GM21390 (cell line): Measurements from ENCODE around the gene ANKRD22.
A peak's percentile ranks its signal among the peaks of the same experiment; 100 is the strongest.

Experiments
- ATAC-seq: cut with Tn5 transposase; IDR thresholded peaks from one replicate; pipeline ENCODE4 v1.9.1; 2021; ENCODE audit not compliant: unreplicated experiment

ANKRD22 gene

DNA sequence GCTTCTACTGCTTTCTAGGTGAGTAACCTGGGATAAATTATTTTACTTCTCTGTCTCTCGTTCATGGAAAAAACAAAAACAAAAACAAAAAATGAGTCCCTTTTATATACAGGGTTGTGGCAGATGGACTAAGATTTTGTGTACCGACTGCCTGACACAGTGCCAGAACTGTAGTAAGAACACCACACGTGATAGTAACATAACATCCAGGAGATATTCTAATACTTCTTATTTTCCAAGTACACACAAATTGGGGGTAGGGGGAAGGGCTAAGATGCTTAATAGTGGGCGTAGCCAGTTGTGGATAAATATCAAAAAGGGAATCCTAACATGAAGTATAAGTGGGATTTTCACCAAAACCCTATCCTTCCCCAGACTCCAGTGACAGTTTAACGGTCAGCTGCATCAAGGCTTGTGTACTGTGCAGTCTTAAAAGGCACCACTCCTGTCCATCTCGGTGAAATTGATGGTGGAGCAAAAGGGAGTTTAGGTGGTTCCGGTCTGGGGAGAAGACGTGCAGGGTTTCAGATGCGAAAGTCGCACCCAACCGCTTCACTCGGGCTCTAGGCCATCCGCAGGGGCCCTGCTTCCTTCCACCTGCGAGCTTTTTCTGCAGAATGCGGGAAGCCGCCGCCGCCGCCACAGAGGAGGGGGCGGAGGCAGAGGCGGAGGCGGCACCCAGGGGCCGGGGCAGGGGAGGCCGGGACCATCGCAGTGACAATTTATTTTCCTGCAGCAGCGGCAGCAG lies 28.1 kb upstream of the ANKRD22 start, which contains the start of gene STAMBPL1:
TSS of gene STAMBPL1 (plus strand) at position 712 of the 748 bp plus-strand sequence. CDS start 21,464 bp downstream, outside the sequence.
- peak; percentile 59 for ATAC-seq

GRCh38 chr10:88877298-88877697 lies 25.7 kb upstream of the ANKRD22 start:
- ATAC-seq: no peak

DNA sequence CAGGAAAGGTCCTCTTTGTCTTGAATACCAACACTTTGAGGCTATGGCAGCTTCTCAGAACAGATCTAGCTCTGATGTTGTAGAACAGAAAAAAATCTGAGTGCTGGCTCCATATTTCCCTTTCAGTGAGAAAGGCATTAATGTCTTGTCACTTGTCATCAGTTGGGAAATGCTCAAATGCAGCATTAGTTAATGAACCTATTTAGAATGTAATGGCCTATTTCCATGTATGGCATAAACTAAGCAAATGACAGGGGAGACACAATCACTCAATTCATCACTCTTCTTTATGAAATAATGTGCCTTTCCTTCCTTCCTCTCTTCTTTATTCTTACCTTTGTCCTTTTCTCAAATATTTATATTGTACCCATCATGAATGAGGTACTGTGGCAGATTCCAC lies 23.4 kb upstream of the ANKRD22 start:
- no peak for ATAC-seq

- no peak for ATAC-seq
Measured at GRCh38 chr10:88874281-88874680, 22.6 kb upstream of the ANKRD22 start.

DNA sequence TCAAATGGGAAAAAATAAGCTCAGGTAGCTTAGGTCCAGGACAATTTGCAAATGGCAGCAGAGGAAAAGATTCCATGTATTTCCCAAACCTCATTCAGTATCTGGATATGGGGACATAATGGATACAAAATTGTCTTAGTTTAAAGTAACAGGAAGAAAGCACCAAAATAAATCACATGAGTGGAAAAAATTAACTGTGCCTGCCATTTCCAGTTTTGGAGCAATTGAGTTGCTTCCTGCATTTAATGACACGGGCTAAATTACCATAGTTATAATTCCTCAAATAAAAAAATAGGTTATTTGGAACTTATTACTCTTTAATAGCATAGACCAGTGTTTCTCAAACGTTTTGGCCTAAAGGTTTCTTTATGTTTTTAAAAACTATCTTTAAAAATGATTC lies 22.1 kb upstream of the ANKRD22 start:
- ATAC-seq: no peak

- peak; percentile 58 for ATAC-seq
Measured at GRCh38 chr10:88870089-88870488, 18.4 kb upstream of the ANKRD22 start.

GRCh38 chr10:88866454-88866853 lies 14.8 kb upstream of the ANKRD22 start:
- no peak for ATAC-seq

DNA sequence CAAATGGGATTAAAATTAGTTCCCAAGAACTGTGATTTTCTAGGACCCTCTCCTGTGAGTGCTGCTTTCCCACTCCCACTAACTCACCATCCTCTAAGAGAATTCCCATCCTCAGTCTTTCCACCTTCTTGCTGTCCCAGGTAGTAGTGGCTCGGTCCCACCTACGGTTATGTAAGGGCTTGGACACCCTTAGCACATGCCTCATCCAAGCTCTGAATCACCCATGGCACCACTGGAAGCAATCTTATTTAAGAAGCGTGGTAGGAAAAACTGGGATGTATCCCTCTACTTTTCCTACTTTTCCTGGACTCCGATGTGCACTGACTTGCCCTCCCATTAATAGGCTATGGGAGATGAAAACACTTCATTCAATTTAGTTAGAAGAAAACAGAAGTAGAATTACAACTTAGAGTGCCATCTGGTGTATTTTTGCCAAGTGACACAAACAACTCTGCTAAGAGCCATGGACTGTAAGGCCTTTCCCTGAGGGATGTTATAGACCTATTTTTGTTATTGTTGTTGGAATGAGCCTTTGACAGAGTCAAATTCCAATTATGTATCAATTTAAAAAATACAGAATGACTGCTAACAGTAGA lies 13.7 kb upstream of the ANKRD22 start:
- ATAC-seq: no peak

DNA sequence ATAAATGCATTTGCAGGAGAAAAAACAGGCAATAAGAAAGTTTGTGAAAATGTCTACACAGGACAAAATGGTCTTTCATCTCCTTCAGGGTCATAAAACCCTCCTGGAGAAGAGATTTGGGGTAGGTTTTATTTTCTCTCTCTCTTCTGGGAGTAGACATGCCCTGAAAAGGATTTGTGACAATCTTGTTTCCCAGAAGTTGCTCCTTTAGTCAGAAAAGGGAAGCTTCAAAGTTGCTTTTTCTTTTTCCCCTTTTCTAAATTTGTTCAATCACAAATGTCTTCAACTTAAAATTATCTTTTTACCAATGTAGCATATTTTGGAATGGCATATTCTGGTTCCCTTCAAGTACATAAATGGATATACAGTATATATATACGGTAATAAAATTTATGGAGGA lies 9.4 kb upstream of the ANKRD22 start:
- no peak for ATAC-seq

GRCh38 chr10:88858491-88858890 lies 6.8 kb upstream of the ANKRD22 start:
- no peak for ATAC-seq

DNA sequence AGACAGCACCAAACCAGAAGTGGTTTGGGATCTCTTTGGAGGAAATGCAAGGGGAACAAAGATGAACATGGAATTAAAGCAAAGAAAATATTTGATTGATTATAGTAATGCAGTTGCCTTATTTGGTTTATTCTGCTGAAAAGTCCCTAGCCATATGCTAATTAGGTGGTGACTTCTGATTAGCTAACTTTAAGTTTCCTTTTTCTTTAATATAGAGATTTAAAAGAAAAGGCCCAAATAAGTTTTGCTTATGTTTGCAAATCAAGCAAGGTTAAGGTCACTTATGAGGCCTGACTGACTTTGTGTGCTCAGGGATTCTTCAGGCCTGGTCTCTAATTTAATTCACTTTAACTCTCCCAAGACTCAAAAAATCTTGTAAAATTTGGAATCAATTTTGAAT lies 6.2 kb upstream of the ANKRD22 start:
- no peak for ATAC-seq

DNA sequence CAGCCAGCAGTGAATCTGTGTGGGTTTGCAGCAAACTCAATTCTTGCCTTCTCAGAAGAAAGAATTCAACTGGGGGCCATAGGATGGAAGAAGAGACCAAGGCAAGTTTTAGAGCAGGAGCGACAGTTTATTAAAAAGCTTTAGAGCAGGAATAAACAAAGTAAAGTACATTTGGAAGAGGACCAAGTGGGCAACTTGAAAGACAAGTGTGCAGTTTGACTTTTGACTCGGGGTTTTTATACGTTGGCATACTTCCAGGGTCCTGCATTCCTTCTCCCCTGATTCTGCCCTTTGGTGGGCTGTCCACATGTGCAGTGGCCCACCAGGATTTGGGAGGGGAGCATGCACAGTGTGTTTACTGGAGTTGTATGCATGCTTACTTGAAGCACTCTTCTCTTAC lies 3.0 kb upstream of the ANKRD22 start:
- ATAC-seq: no peak

DNA sequence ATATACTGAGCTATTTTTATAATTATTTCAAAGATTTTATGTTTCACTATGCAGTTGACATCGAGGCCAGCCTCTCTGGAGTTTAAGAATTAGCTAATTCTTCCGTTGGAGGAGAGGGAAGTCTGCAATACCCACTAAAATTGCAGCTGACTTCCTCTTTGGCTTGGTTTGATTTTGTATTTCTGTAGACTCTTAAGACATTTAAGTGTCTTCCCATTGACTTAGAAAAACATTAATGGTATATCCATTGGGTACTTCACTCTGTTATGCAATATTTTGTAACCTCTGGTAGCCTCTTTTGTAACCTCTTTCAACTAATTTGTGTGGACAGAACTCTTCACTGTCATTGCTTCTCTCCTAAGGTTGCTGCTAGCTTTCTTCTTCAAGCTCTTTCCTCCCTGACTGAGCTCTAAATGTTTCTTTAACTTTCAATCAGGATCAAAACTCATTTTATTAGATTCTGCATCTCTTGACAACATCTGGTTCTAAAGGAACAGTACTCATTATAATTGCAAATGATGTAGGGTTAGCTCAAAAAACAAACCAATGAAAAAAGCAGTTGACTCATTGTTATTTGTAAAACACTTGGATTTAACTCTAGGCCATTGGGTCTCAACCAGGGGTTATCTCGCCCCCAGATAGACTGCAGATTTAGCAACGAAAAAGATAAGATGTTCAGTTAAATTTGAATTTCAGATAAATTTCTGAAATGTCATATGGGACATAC lies 1.7 kb upstream of the ANKRD22 start:
- ATAC-seq: no peak

- no peak for ATAC-seq
Measured at GRCh38 chr10:88852327-88852726, 683 bp upstream of the ANKRD22 start.

GRCh38 chr10:88850712-88851111 lies 932 bp downstream of the ANKRD22 start:
- no peak for ATAC-seq

DNA sequence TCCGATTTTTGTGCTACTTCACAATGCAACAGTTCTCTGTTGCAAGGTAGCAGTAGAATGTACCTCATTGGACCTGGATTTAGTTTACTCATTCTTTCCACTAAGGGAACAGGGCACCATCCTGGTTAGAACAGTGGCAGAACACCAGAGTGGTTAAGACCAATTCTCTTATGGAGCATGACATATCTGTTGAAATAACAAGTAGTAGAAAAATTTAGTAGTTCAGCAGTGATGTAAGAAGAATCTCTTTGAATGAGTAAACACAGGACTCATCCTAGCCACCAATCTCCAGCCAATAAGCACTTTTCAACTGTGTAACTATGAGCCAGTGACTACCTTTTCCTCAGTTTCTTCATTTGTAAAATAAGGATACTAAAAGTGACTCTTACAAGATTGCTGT lies 2.4 kb downstream of the ANKRD22 start:
- ATAC-seq: no peak

DNA sequence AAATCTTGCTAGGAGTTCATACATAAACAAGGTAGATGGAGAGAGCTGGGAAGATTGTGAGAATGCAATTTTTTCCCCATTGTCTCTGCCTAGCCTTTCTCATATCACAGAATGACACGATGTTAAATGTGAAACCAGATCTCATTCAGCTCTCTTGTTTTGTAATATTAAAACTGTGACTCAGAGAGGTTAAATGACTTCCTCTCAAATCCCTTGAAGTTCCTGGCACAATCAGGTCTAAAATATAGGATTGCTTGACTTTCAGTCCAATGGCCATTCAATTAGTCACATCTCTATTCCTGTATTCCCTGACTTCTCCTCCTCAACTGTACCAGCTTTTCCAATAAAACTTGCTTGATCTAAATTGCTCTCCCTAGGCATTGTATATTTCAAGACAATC lies 3.1 kb downstream of the ANKRD22 start:
- no peak for ATAC-seq

GRCh38 chr10:88843171-88843570 lies 8.5 kb downstream of the ANKRD22 start:
- no peak for ATAC-seq

GRCh38 chr10:88841316-88842111 lies 10.1 kb downstream of the ANKRD22 start:
- no peak for ATAC-seq

- ATAC-seq: no peak
Measured at GRCh38 chr10:88840881-88841280, 10.8 kb downstream of the ANKRD22 start.

DNA sequence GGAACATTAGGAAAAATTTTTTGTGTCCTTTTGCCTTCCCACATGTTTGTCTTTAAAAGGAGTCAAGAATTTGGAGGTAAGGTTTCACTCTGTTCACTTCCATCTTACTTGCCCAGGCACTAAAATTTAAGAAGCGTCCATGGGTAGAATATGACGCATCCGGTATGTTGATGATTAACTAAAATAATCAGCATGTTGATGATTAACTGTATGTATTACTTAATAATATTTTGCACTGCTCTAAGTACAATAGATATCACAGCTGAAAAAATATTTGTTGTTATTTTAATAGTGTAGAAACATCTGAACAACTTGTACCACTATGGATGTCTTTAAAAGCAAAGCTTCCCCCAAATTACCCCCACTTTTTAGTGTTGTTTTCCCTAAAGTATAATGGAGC lies 11.5 kb downstream of the ANKRD22 start:
- no peak for ATAC-seq
